Natural killer cell (primary cell): ENCODE data around the gene HSF2. TPM values are rescaled to one million over a fixed set of nuclear protein-coding genes. Genes with fewer than 3 reads are reported as not detected.

Source experiments
- ATAC-seq, 3 donors: fragments of 150-1000 bp in 2 of 3; fragments of 200-7000 bp in 1 of 3; cut with Tn5 transposase; 1 replicate in 1 of 3; 2 replicates in 2 of 3; pipeline ENCODE4 v1.10.0; 2021; ENCODE audit warnings: mild to moderate bottlenecking in 2 of 3, moderate library complexity in 2 of 3
- DNase-seq, 2 donors: peaks; one replicate each; pipeline versions ENCODE4 v3.0.0 to v3.0.0-alpha.2; 2013 to 2021; ENCODE audit warnings: mixed read lengths in 1 of 2
- H3K27ac ChIP-seq: one replicate; pipeline ENCODE4 v1.5.1; 2013; ENCODE audit warnings: mild to moderate bottlenecking, low read length
- H3K27me3 ChIP-seq: one replicate; pipeline ENCODE4 v1.6.1; 2013; ENCODE audit warnings: low read length; ENCODE audit not compliant: control insufficient read depth, insufficient read depth
- H3K36me3 ChIP-seq: one replicate; pipeline ENCODE4 v1.6.1; 2013; ENCODE audit warnings: low read length; ENCODE audit not compliant: control insufficient read depth, insufficient read depth
- H3K4me1 ChIP-seq: one replicate; pipeline ENCODE4 v1.6.1; 2013; ENCODE audit warnings: low read length; ENCODE audit not compliant: control insufficient read depth, insufficient read depth
- H3K4me3 ChIP-seq: one replicate; pipeline ENCODE4 v1.5.1; 2013; ENCODE audit warnings: low read length
- H3K9me3 ChIP-seq: one replicate; pipeline ENCODE4 v1.6.1; 2013; ENCODE audit warnings: low read length; ENCODE audit not compliant: control insufficient read depth, insufficient read depth
- H3K27ac Mint-ChIP-seq, 2 donors: one replicate each; pipeline ENCODE4 v1.8.0; 2022; ENCODE audit warnings: mild to moderate bottlenecking in 2 of 2, mixed read lengths in 2 of 2, moderate library complexity in 1 of 2
- H3K27me3 Mint-ChIP-seq, 2 donors: one replicate each; pipeline ENCODE4 v1.8.0; 2022; ENCODE audit warnings: low read depth in 2 of 2, mixed read lengths in 2 of 2
- H3K36me3 Mint-ChIP-seq: one replicate; pipeline ENCODE4 v1.8.0; 2022; ENCODE audit warnings: mixed read lengths
- H3K4me1 Mint-ChIP-seq, 2 donors: one replicate each; pipeline ENCODE4 v1.8.0; 2022; ENCODE audit warnings: mixed read lengths in 2 of 2
- H3K4me3 Mint-ChIP-seq: one replicate; pipeline ENCODE4 v1.8.0; 2022; ENCODE audit warnings: mild to moderate bottlenecking, moderate library complexity, mixed read lengths
- H3K9me3 Mint-ChIP-seq, 2 donors: one replicate each; pipeline ENCODE4 v1.8.0; 2022; ENCODE audit warnings: mixed read lengths in 2 of 2
- WGBS: methylation state at CpG from one replicate; pipeline ENCODE4 v1.1.7; 2013; ENCODE audit warnings: missing lambda C conversion rate; ENCODE audit not compliant: insufficient coverage; 5-methylcytosine and 5-hydroxymethylcytosine counted together
- intact Hi-C: fragments of 100-400 bp; cut with micrococcal nuclease; formaldehyde crosslinking; loops from one replicate; pipeline ENCODE4 v1.14.2; 2022
- total RNA-seq, 4 donors: library from RNA; stranded (reverse); fragments of 120-200 nt in 1 of 4; gene quantifications; one replicate each; pipeline versions ENCODE4 v1.2.3 to v1.2.4, GENCODE V29; 2013 to 2022
- TF ChIP-seq, protein P1 (sequence below): fragments of 200-600 bp; IDR thresholded peaks from one replicate; pipeline ENCODE4 v1.8.0; 2022; ENCODE audit warnings: antibody characterized with exemption

The HSF2 gene
- total RNA-seq, 3 donors from 2014 or later (not counting 1 experiment from before 2014, with no cell fraction given) = 16.4 to 23.5 (median 21.1) TPM

DNA sequence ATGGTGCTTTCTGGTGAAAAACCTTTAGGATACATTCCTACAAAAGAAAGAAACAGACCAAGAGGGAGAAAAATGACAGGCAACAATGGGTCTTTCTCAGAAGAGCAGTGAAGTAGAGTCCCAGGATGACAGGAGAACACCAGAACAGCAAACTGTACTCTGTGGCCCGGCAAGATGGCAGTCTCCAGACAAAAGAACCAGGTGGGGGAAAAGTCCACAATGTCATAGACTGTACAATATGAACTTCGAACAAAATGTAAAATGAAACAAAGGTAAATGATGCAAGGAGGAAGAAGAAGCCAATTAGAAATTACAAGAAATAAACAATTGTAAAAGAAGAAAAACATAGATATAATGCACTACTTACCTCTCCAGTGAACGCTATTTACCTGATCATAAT, 23.2 kb upstream of the HSF2 start:
- no peaks in the 10 kb centered on the region for H3K9me3 ChIP-seq
- H3K36me3 ChIP-seq = no peaks in the 10 kb centered on the region
- TF ChIP-seq, protein P1, sequence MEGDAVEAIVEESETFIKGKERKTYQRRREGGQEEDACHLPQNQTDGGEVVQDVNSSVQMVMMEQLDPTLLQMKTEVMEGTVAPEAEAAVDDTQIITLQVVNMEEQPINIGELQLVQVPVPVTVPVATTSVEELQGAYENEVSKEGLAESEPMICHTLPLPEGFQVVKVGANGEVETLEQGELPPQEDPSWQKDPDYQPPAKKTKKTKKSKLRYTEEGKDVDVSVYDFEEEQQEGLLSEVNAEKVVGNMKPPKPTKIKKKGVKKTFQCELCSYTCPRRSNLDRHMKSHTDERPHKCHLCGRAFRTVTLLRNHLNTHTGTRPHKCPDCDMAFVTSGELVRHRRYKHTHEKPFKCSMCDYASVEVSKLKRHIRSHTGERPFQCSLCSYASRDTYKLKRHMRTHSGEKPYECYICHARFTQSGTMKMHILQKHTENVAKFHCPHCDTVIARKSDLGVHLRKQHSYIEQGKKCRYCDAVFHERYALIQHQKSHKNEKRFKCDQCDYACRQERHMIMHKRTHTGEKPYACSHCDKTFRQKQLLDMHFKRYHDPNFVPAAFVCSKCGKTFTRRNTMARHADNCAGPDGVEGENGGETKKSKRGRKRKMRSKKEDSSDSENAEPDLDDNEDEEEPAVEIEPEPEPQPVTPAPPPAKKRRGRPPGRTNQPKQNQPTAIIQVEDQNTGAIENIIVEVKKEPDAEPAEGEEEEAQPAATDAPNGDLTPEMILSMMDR = no peak
- no peaks in the 10 kb centered on the region for H3K4me1 Mint-ChIP-seq
- no peak for DNase-seq
- 58% methylated on average over 1 of the region's 3 CpGs for WGBS
- no peaks in the 10 kb centered on the region for H3K4me1 ChIP-seq
- no peak overlapping the region for H3K4me3 ChIP-seq
- no peak overlapping the region for H3K4me3 Mint-ChIP-seq
- H3K27ac ChIP-seq = no peak overlapping the region
- intact Hi-C loops = no loop called here
- no peak for ATAC-seq
- H3K27me3 ChIP-seq = peaks cover 2% of the 10 kb centered on the region
- no peaks in the 10 kb centered on the region for H3K9me3 Mint-ChIP-seq
- peaks cover 7 to 13% of the 10 kb centered on the region in 2 donors for H3K27me3 Mint-ChIP-seq
- no peaks in the 10 kb centered on the region for H3K36me3 Mint-ChIP-seq
- H3K27ac Mint-ChIP-seq = no peak overlapping the region

DNA sequence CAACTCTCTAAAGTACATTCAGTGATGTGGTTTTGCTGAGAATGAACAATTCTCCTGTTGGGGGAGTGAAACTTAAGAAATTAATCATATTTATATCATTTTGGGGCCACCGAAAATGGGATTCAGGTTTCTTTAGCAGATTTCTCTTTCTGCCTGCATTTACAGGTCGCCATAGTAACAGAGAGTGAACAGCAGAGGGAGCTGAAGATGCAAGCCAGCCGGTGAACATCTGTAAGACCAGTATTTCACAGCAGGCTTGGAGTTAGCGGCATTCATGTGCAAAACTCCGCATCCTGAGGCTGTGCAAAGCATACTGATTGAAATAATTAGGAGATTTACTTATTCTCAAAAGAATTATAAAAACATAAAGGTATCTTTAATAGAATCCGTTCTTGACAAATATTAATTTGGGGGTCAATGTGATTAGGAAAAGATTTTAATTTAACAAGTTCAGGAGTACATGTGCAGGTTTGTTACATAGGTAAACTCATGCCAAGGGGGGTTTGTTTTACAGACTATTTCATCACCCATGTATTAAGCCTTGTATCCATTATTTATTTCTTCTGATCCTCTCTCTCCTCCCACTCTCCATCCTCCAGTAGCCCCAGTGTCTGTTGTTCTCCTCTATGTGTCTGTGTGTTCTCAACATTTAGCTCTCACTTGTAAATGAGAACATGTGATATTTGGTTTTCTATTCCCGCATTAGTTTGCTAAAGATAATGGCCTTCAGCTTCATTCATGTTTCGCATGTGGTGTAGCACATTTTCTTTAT, 17.8 kb upstream of the HSF2 start:
- Mint-ChIP-seq H3K9me3 (no peaks in the 10 kb centered on the region), H3K36me3 (no peaks in the 10 kb centered on the region), H3K27me3 (peaks cover 7 to 18% of the 10 kb centered on the region in 2 donors), H3K4me1 (no peaks in the 10 kb centered on the region), H3K27ac (no peak overlapping the region), H3K4me3 (no peak overlapping the region)
- H3K27ac ChIP-seq = no peak overlapping the region
- 20% methylated on average over 6 of the region's 8 CpGs for WGBS
- TF ChIP-seq, protein P1 = peak; percentile 71
- intact Hi-C loops = loop anchor here (1.0 to 2.0 kb wide), 2 partner anchors 111 to 149 kb away; no protein-coding TSS in a partner anchor
- no peaks in the 10 kb centered on the region for H3K36me3 ChIP-seq
- DNase-seq = peak in 1 of 2 donors; percentile 84
- no peaks in the 10 kb centered on the region for H3K4me1 ChIP-seq
- H3K27me3 ChIP-seq = peaks cover 2% of the 10 kb centered on the region
- no peaks in the 10 kb centered on the region for H3K9me3 ChIP-seq
- no peak overlapping the region for H3K4me3 ChIP-seq
- peak; percentile 79 to 95 (median 92) for ATAC-seq

DNA sequence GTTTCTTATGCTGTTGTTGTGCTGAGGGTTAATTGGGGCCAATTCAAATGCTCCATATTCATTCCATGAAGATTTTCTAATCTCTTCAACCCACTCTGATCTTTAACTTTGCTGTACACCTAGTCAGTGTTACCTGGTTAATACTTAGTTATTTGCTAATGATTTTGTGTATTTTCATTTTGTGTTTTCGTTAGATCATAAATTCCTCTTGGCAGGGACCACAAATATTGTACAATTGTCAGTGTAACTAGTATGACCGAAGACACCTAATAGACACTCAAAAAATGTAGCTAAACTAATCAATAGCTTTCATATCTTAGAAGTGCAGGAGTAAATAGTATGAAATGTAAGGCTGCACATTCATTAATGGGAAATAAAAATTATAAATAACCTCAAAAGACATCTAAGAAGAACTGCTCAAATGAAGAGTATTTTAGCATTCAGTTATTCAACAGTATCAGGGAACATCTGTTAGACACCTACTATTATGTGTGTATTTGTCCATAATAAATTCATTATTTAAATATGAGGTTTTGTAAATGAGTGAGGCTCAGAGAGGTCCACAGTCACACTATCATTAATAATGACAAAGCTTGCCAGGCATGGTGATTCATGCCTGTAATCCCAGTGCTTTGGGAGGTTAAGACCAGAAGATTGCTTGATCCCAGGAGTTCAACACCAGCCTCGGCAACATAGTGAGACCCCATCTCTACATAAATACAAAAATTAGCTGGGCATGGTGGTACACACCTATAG, 13.4 kb upstream of the HSF2 start:
- intact Hi-C loops = no loop called here

More for the DNA sequence above, 13.4 kb upstream of the HSF2 start:
- no peak overlapping the region for H3K27ac ChIP-seq
- TF ChIP-seq, protein P1 = no peak
- WGBS = 0% methylated on average over 1 of the region's 3 CpGs
- Mint-ChIP-seq H3K36me3 (no peaks in the 10 kb centered on the region), H3K4me3 (no peak overlapping the region), H3K27me3 (peaks cover 22 to 37% of the 10 kb centered on the region in 2 donors), H3K27ac (no peak overlapping the region), H3K9me3 (no peaks in the 10 kb centered on the region), H3K4me1 (no peaks in the 10 kb centered on the region)
- ATAC-seq (no peak), DNase-seq (no peak)
- no peaks in the 10 kb centered on the region for H3K9me3 ChIP-seq
- H3K36me3 ChIP-seq = no peaks in the 10 kb centered on the region
- no peaks in the 10 kb centered on the region for H3K4me1 ChIP-seq
- H3K4me3 ChIP-seq = no peak overlapping the region
- H3K27me3 ChIP-seq = peaks cover 6% of the 10 kb centered on the region
